ENCODE results near the gene ARVCF. TPM values are rescaled to one million over a fixed set of nuclear protein-coding genes. Genes with fewer than 3 reads are reported as not detected.

Gene ARVCF
- total and polyA plus RNA-seq, 2 of the 8 experiments (the other 6 are each of a cell fraction or from before 2014, with no cell fraction given): 31.0 to 43.2 TPM

DNA sequence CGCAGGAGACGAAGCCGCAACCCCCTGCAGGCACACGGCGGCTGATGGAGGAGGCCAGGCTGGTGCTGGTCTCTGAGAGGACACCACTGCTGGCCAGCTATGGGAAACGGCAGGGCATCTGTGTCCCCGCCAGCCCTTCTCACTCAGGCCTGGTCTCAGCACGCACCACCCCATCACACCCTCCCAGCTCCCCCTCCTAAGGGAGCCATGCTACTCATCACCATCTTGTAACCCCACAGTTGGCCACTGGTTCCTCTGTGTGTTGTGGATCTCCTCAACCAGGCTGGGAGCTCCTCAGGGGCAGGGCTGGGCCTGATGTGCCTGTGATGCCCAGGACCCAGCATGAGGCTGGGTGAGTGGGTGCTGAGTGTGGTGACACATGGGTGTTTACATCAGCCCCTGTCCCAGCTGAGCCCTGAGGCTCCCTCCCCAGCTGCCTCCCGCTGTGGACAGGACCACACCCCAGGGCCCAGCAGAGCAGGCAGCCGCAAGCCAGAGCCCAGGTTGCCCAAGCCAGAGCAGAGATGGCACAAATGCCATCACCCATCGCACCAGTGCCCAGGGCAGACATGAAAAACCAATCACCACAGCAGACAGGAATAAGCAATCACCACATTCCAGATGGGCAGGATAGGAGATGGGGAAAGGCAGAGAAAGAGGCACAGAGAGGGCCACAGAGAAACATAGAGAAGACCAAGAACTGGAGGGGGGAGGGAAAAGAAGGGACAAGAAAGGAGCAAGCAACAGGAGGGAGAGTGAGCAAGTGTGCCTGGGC is 8.2 kb downstream of the ARVCF start:
- Histone ChIP-seq H3K4me3 (ENCODE audit: extremely low read depth in 1 of 4, insufficient read depth in 2 of 4, low read depth in 3 of 4, low read length in 4 of 4) (no peak overlapping the region), H3K9ac (replicated peaks in 1 of 4; ENCODE audit: extremely low read depth in 1 of 4, low read depth in 3 of 4, low read length in 3 of 4) (no peak overlapping the region), H2AFZ (ENCODE audit: low read length) (no peak overlapping the region), H3K18ac (ENCODE audit: extremely low read depth, low read length) (no peak overlapping the region), H2AK5ac (ENCODE audit: low read depth, low read length) (no peak overlapping the region), H3K14ac (ENCODE audit: insufficient read length) (no peak overlapping the region), H3K79me1 (ENCODE audit: low read depth, low read length) (no peaks in the 10 kb centered on the region; the same call in 1 of the 2 replicates), H3K23me2 (ENCODE audit: low read depth, low read length) (peaks cover 2% of the 10 kb centered on the region; the same call in 1 of the 2 replicates), H2BK5ac (ENCODE audit: low read depth, low read length) (no peak overlapping the region), H2BK20ac (ENCODE audit: low read length) (no peak overlapping the region), H2BK12ac (ENCODE audit: low read depth, low read length) (no peak overlapping the region), H3K23ac (ENCODE audit: insufficient read length) (no peak overlapping the region), H3K9me3 (ENCODE audit: insufficient read depth in 2 of 2, low read depth in 1 of 2, low read length in 1 of 2) (no peaks in the 10 kb centered on the region), H4K5ac (ENCODE audit: insufficient read length, low read depth, low read length) (no peak overlapping the region), H3K4me2 (ENCODE audit: insufficient read depth in 1 of 2, low read depth in 2 of 2, low read length in 2 of 2) (no peak overlapping the region), H2BK120ac (replicated peaks; ENCODE audit: low read depth, low read length) (no peak overlapping the region), H4K20me1 (replicated peaks in 1 of 2; ENCODE audit: control insufficient read depth in 1 of 2, insufficient read depth in 2 of 2, low read length in 2 of 2) (peaks cover 2 to 4% of the 10 kb centered on the region in 2 experiments), H3K79me2 (ENCODE audit: control insufficient read depth in 1 of 2, insufficient read depth in 2 of 2, low read length in 2 of 2) (no peaks in the 10 kb centered on the region), H4K91ac (replicated peaks; ENCODE audit: insufficient read length, low read length) (no peak overlapping the region), H3K4me1 (replicated peaks in 1 of 4; ENCODE audit: control insufficient read depth in 3 of 4, insufficient read depth in 4 of 4, low read length in 3 of 4) (peaks cover 0 to 2% (median 0%) of the 10 kb centered on the region in 4 experiments; a peak in 2 of 7 replicates), H3K36me3 (ENCODE audit: control insufficient read depth in 2 of 4, insufficient read depth in 4 of 4, low read length in 3 of 4) (no peaks in the 10 kb centered on the region), H3K27ac (ENCODE audit: low read depth, low read length) (no peak overlapping the region), H3K4ac (replicated peaks; ENCODE audit: insufficient read length, low read depth, low read length) (no peak overlapping the region), H4K8ac (ENCODE audit: extremely low read depth, insufficient read depth, low read length) (no peak overlapping the region), H3K56ac (replicated peaks; ENCODE audit: insufficient read length, low read depth, low read length) (no peak overlapping the region), H3K27me3 (replicated peaks in 1 of 4; ENCODE audit: control insufficient read depth in 3 of 4, extremely low read depth in 1 of 4, insufficient read depth in 3 of 4, low read length in 3 of 4) (no peaks in the 10 kb centered on the region), H2BK15ac (ENCODE audit: low read length) (no peak overlapping the region)
- CTCF ChIA-PET (ENCODE audit: partially characterized antibody): interaction anchor here (1.2 to 10.7 kb wide), 4 partner anchors 11 to 40 kb away, joined by 3 to 369 read pairs (median 4); no protein-coding TSS in a partner anchor
- no peak for FAIRE-seq
- no peak for DNase-seq (ENCODE audit: low read depth in 1 of 2, low spot score in 2 of 2)
- WGBS, 2 experiments (ENCODE audit: extremely low coverage in 1 of 2, insufficient coverage in 1 of 2, insufficient read length in 1 of 2, insufficient replicate concordance in 2 of 2, low coverage in 1 of 2, low lambda C conversion rate in 2 of 2, missing lambda C conversion rate in 1 of 2): 89% methylated on average over 11 of the region's 11 CpGs; no CpG with 5 or more reads in 1 of the 2 experiments
- POLR2A ChIA-PET (ENCODE audit: partially characterized antibody): interaction anchor here (1.6 kb wide), 1 partner anchor 119 kb away, joined by 3 read pairs; no protein-coding TSS in a partner anchor
- TF ChIP-seq CBX8 (IDR thresholded peaks at IDR 0.05; ENCODE audit: borderline replicate concordance, low read depth, low read length): no peak
- no peak for TF ChIP-seq JUN (IDR thresholded peaks at IDR 0.05; ENCODE audit: low read depth, low read length)
- no peak for TF ChIP-seq CREB1 (IDR thresholded peaks at IDR 0.05)
- TF ChIP-seq PHF8 (conservative IDR thresholded peaks at IDR 0.05; ENCODE audit: low read depth, low read length): no peak
- TF ChIP-seq CHD2 (IDR thresholded peaks at IDR 0.05; ENCODE audit: low read length): no peak
- no peak for TF ChIP-seq ASH2L (IDR thresholded peaks at IDR 0.05; ENCODE audit: low read length)
- no peak for TF ChIP-seq CTBP2 (IDR thresholded peaks at IDR 0.05; ENCODE audit: borderline replicate concordance, insufficient read depth, insufficient read length, low read length)
- no peak for TF ChIP-seq POU5F1 (IDR thresholded peaks at IDR 0.05; ENCODE audit: low read depth, low read length)
- TF ChIP-seq, protein P1, sequence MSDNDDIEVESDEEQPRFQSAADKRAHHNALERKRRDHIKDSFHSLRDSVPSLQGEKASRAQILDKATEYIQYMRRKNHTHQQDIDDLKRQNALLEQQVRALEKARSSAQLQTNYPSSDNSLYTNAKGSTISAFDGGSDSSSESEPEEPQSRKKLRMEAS (IDR thresholded peaks at IDR 0.05): no peak
- no peak for TF ChIP-seq BRCA1 (IDR thresholded peaks at IDR 0.05; ENCODE audit: low read depth, low read length)
- no peak for TF ChIP-seq FOSL1 (IDR thresholded peaks at IDR 0.05; ENCODE audit: insufficient read depth, low read depth, low read length)
- TF ChIP-seq SP2 (IDR thresholded peaks at IDR 0.05; ENCODE audit: low read length): no peak
